HCT116 (cell line): ENCODE data around the gene ANKRD10. TPM values are rescaled to one million over a fixed set of nuclear protein-coding genes. Genes with fewer than 3 reads are reported as not detected.

ENCODE experiments used
- ATAC-seq: fragments of 200-7000 bp; cut with Tn5 transposase; 2 replicates; pipeline ENCODE4 v1.9.1; 2020; ENCODE audit warnings: mild to moderate bottlenecking, moderate library complexity
- BruUV-seq: library from RNA; stranded (reverse); fragments of 400-500 nt; replicated peaks from 2 replicates; lab custom pipeline; 2021; lab: Mats Ljungman, UMichigan
- CTCF ChIA-PET: fragments of 300-600 bp; sonication (Branson Sonifier 250); formaldehyde crosslinking; loops from one replicate; lab custom pipeline; 2021; ENCODE audit warnings: antibody characterized with exemption; lab: Charles Lee
- POLR2A ChIA-PET: fragments of 300-600, 350-600 bp; sonication (Branson Sonifier 250); formaldehyde crosslinking; loops from one replicate; lab custom pipeline; 2021; ENCODE audit warnings: antibody characterized with exemption; lab: Charles Lee
- RAD21 ChIA-PET, 2 experiments: fragments of 300-600 bp; sonication (Branson Sonifier 250); formaldehyde crosslinking; loops; one replicate each; lab custom pipeline; 2023; ENCODE audit warnings: low total read pairs in 2 of 2; ENCODE audit not compliant: uncharacterized antibody in 2 of 2, unreplicated experiment in 2 of 2, low non-redundant PET in 1 of 2; lab: Charles Lee
- DNase-seq: peaks from one replicate; pipeline ENCODE4 v3.0.0-alpha.2; 2010; ENCODE audit warnings: low read depth, low spot score
- H2AFZ ChIP-seq: fragments of 200-600 bp; shearing (Covaris generic), sonication (generic); 2 replicates; pipeline ENCODE4 v1.6.1; 2017; ENCODE audit warnings: low read depth, mixed run types, mixed read lengths, antibody characterized with exemption, low read length; ENCODE audit not compliant: poor library complexity, severe bottlenecking
- H3K27ac ChIP-seq: 2 replicates; pipeline ENCODE4 v1.5.1; 2012; ENCODE audit warnings: low read depth, low read length
- H3K27me3 ChIP-seq: fragments of 200-600 bp; sonication (generic); 2 replicates; pipeline ENCODE4 v1.6.1; 2016; ENCODE audit warnings: mixed run types, low read length, mixed read lengths; ENCODE audit not compliant: insufficient read depth
- H3K36me3 ChIP-seq, 2 experiments: fragments of 200-500 bp in 1 of 2; fragments of 200-600 bp in 1 of 2; sonication (Bioruptor generic) in 1 of 2; sonication (generic) in 1 of 2; 2 replicates each; pipeline versions ENCODE4 v1.5.1 to v1.6.1; 2014 to 2016; ENCODE audit warnings: low read length in 2 of 2, inconsistent platforms in 1 of 2, mixed read lengths in 1 of 2, mixed run types in 1 of 2; ENCODE audit not compliant: insufficient read depth in 2 of 2, control insufficient read depth in 1 of 2
- H3K4me1 ChIP-seq, 2 experiments: fragments of 200-600 bp in 1 of 2; sonication (generic) in 1 of 2; 2 replicates each; pipeline versions ENCODE4 v1.5.1 to v1.6.1; 2012 to 2017; ENCODE audit warnings: low read length in 2 of 2, inconsistent platforms in 1 of 2, mild to moderate bottlenecking in 1 of 2, mixed read lengths in 1 of 2, mixed run types in 1 of 2, moderate library complexity in 1 of 2; ENCODE audit not compliant: insufficient read depth in 2 of 2, control insufficient read depth in 1 of 2
- H3K4me2 ChIP-seq: fragments of 200-600 bp; sonication (generic); 2 replicates; pipeline ENCODE4 v1.6.1; 2017; ENCODE audit warnings: mixed run types, low read length, mixed read lengths
- H3K4me3 ChIP-seq, 2 experiments: fragments of 200-600 bp in 1 of 2; sonication (generic) in 1 of 2; replicated peaks in 1 of 2; 2 replicates each; pipeline ENCODE4 v1.5.1; 2011 to 2016; ENCODE audit warnings: low read length in 2 of 2, control low read depth in 1 of 2, low read depth in 1 of 2, mild to moderate bottlenecking in 1 of 2, mixed read lengths in 1 of 2, mixed run types in 1 of 2
- H3K79me2 ChIP-seq: fragments of 200-600 bp; sonication (generic); 2 replicates; pipeline ENCODE4 v1.6.1; 2017; ENCODE audit warnings: mild to moderate bottlenecking, mixed run types, low read length, moderate library complexity, mixed read lengths; ENCODE audit not compliant: insufficient read depth
- H3K9ac ChIP-seq: fragments of 200-600 bp; sonication (generic); 2 replicates; pipeline ENCODE4 v1.6.1; 2016; ENCODE audit warnings: low read length, mixed read lengths
- H3K9me2 ChIP-seq: fragments of 200-600 bp; sonication (generic), shearing (Covaris generic); 2 replicates; pipeline ENCODE4 v1.6.1; 2017; ENCODE audit warnings: mixed run types, mild to moderate bottlenecking, moderate library complexity; ENCODE audit not compliant: insufficient read depth
- H3K9me3 ChIP-seq, 2 experiments: fragments of 200-500 bp in 1 of 2; fragments of 200-600 bp in 1 of 2; sonication (Bioruptor generic) in 1 of 2; sonication (generic) in 1 of 2; 2 replicates each; pipeline ENCODE4 v1.6.1; 2014 to 2017; ENCODE audit warnings: low read length in 2 of 2, mixed read lengths in 2 of 2, inconsistent platforms in 1 of 2, low read depth in 1 of 2, mild to moderate bottlenecking in 1 of 2, mixed run types in 1 of 2, moderate library complexity in 1 of 2; ENCODE audit not compliant: control insufficient read depth in 1 of 2, insufficient read depth in 1 of 2
- H4K20me1 ChIP-seq: fragments of 200-600 bp; sonication (generic), shearing (Covaris generic); 2 replicates; pipeline ENCODE4 v1.6.1; 2017; ENCODE audit warnings: mixed run types, mild to moderate bottlenecking, moderate library complexity; ENCODE audit not compliant: insufficient read depth
- CBX3 ChIP-seq: IDR thresholded peaks from 2 replicates; pipeline ENCODE4 v1.6.1; 2012; ENCODE audit warnings: low read depth
- EGR1 ChIP-seq: IDR thresholded peaks from 2 replicates; pipeline ENCODE4 v1.6.1; 2012; ENCODE audit warnings: low read depth
- ELF1 ChIP-seq: IDR thresholded peaks from 2 replicates; pipeline ENCODE4 v1.6.1; 2012; ENCODE audit warnings: low read depth, borderline replicate concordance
- EZH2 ChIP-seq: fragments of 200-600 bp; sonication (generic); IDR thresholded peaks from 2 replicates; pipeline ENCODE4 v1.6.1; 2017; ENCODE audit warnings: antibody characterized with exemption, mixed run types
- JUND ChIP-seq: IDR thresholded peaks from 2 replicates; pipeline ENCODE4 v1.6.1; 2012
- POLR2AphosphoS5 ChIP-seq: IDR thresholded peaks from 2 replicates; pipeline ENCODE4 v1.6.1; 2011; ENCODE audit warnings: mild to moderate bottlenecking, low read depth, low read length, moderate library complexity
- RAD21 ChIP-seq: IDR thresholded peaks from 2 replicates; pipeline ENCODE4 v1.6.1; 2012; ENCODE audit warnings: low read depth, mild to moderate bottlenecking
- SIN3A ChIP-seq: IDR thresholded peaks from 2 replicates; pipeline ENCODE4 v1.6.1; 2012; ENCODE audit warnings: low read depth
- SP1 ChIP-seq: IDR thresholded peaks from 2 replicates; pipeline ENCODE4 v1.6.1; 2012; ENCODE audit warnings: low read depth
- SRF ChIP-seq: IDR thresholded peaks from 2 replicates; pipeline ENCODE4 v1.6.1; 2012; ENCODE audit warnings: low read depth
- TCF7L2 ChIP-seq: IDR thresholded peaks from 2 replicates; pipeline ENCODE4 v1.7.0; 2011; ENCODE audit warnings: borderline replicate concordance, inconsistent platforms; ENCODE audit not compliant: insufficient read depth, insufficient read length; ENCODE audit errors: extremely low read depth
- YY1 ChIP-seq: IDR thresholded peaks from 2 replicates; pipeline ENCODE4 v1.6.1; 2011; ENCODE audit warnings: low read length, low read depth, moderate library complexity, mild to moderate bottlenecking; ENCODE audit not compliant: insufficient replicate concordance; ENCODE audit errors: extremely low read depth
- intact Hi-C: fragments of 100-400 bp; cut with micrococcal nuclease; formaldehyde crosslinking; loops from 2 replicates; pipeline ENCODE4 v1.10.0; 2022
- total RNA-seq: library from RNA; stranded (reverse); gene quantifications from one replicate; pipeline ENCODE4 v1.2.1, GENCODE V29; 2021; ENCODE audit not compliant: unreplicated experiment
- TF ChIP-seq, protein P1 (sequence below): IDR thresholded peaks from 2 replicates; pipeline ENCODE4 v1.6.1; 2012
- TF ChIP-seq, protein P2 (sequence below): IDR thresholded peaks from 2 replicates; pipeline ENCODE4 v1.6.1; 2012
- TF ChIP-seq, protein P3 (sequence below): IDR thresholded peaks from 2 replicates; pipeline ENCODE4 v1.6.1; 2012; ENCODE audit warnings: low read depth

ANKRD10 gene
- total RNA-seq, 1 experiment from 2014 or later: 173 TPM

DNA sequence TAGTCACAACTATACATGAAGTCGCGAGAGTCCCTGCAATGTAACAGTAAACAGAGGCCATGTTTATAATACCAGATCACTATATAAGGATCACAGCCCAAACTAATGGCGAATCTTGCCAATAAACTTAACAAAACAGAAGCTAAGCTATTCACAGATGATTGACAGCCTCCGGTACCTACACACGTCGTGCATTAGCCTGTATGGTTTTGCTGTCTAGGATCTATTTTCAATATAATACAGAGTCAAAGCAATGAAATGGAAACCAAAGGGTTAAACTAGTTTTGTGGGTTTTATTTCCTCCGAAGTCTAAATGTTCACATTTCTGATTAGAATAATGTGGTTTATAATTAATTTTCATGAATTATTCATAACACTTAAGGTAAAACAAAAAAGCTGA, 10.1 kb downstream of the ANKRD10 start:
- DNase-seq: no peak
- H3K4me2 ChIP-seq: no peak overlapping the region
- CTCF ChIA-PET: interaction anchor here (1.8 kb wide), 1 partner anchor 11 kb away, joined by 11 read pairs; no protein-coding TSS in a partner anchor
- peaks cover 63% of the 10 kb centered on the region for H4K20me1 ChIP-seq
- H3K9me2 ChIP-seq: no peaks in the 10 kb centered on the region
- RAD21 ChIA-PET: no interaction called here
- H3K9me3 ChIP-seq: no peaks in the 10 kb centered on the region
- H2AFZ ChIP-seq: no peak overlapping the region
- POLR2A ChIA-PET: no interaction called here
- intact Hi-C loops: no loop called here
- H3K36me3 ChIP-seq: peaks cover 43 to 79% of the 10 kb centered on the region in 2 experiments
- no peak for TF ChIP-seq EGR1
- TF ChIP-seq, protein P1, sequence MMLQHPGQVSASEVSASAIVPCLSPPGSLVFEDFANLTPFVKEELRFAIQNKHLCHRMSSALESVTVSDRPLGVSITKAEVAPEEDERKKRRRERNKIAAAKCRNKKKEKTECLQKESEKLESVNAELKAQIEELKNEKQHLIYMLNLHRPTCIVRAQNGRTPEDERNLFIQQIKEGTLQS: no peak
- TF ChIP-seq TCF7L2: no peak
- TF ChIP-seq EZH2: no peak
- TF ChIP-seq, protein P2, sequence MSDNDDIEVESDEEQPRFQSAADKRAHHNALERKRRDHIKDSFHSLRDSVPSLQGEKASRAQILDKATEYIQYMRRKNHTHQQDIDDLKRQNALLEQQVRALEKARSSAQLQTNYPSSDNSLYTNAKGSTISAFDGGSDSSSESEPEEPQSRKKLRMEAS: no peak
- TF ChIP-seq SRF: no peak
- TF ChIP-seq ELF1: no peak
- TF ChIP-seq SP1: no peak
- no peak for TF ChIP-seq SIN3A
- TF ChIP-seq YY1: no peak
- no peak overlapping the region for H3K9ac ChIP-seq
- H3K27ac ChIP-seq: no peak overlapping the region
- no peak overlapping the region for H3K4me3 ChIP-seq
- peaks cover 100% of the 10 kb centered on the region for H3K79me2 ChIP-seq
- ATAC-seq: no peak
- peaks cover 28 to 36% of the 10 kb centered on the region in 2 experiments for H3K4me1 ChIP-seq
- no peaks in the 10 kb centered on the region for H3K27me3 ChIP-seq
- no TSS peak for BruUV-seq

DNA sequence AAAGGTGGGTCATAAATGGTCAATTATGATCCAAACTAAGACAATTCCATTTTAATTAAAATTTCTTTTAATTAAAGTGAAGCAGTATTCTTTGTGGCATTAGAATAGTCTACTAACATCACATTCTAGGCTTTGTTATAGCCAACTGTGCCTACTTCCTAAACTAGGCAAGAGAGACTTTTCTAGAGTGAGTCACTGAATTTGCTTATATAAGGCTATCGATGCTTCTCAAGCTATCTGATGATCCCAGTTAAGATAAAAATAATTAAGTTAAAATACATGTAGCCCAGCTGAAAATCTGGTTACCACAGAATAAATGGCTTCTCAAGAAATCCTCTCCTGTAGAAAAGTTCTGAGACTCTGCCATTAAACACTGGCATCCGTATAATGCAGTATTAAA, 12.5 kb downstream of the ANKRD10 start:
- no peak overlapping the region for H3K4me2 ChIP-seq
- H3K9me3 ChIP-seq: no peaks in the 10 kb centered on the region
- intact Hi-C loops: no loop called here
- peaks cover 8 to 12% of the 10 kb centered on the region in 2 experiments for H3K4me1 ChIP-seq
- peaks cover 99% of the 10 kb centered on the region for H3K79me2 ChIP-seq
- TF ChIP-seq, protein P3, sequence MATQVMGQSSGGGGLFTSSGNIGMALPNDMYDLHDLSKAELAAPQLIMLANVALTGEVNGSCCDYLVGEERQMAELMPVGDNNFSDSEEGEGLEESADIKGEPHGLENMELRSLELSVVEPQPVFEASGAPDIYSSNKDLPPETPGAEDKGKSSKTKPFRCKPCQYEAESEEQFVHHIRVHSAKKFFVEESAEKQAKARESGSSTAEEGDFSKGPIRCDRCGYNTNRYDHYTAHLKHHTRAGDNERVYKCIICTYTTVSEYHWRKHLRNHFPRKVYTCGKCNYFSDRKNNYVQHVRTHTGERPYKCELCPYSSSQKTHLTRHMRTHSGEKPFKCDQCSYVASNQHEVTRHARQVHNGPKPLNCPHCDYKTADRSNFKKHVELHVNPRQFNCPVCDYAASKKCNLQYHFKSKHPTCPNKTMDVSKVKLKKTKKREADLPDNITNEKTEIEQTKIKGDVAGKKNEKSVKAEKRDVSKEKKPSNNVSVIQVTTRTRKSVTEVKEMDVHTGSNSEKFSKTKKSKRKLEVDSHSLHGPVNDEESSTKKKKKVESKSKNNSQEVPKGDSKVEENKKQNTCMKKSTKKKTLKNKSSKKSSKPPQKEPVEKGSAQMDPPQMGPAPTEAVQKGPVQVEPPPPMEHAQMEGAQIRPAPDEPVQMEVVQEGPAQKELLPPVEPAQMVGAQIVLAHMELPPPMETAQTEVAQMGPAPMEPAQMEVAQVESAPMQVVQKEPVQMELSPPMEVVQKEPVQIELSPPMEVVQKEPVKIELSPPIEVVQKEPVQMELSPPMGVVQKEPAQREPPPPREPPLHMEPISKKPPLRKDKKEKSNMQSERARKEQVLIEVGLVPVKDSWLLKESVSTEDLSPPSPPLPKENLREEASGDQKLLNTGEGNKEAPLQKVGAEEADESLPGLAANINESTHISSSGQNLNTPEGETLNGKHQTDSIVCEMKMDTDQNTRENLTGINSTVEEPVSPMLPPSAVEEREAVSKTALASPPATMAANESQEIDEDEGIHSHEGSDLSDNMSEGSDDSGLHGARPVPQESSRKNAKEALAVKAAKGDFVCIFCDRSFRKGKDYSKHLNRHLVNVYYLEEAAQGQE: no peak
- no peak for TF ChIP-seq SRF
- TF ChIP-seq CBX3: no peak
- TF ChIP-seq RAD21: no peak
- no peak for TF ChIP-seq POLR2AphosphoS5
- TF ChIP-seq JUND: no peak
- H3K36me3 ChIP-seq: peaks cover 55 to 76% of the 10 kb centered on the region in 2 experiments
- ChIA-PET CTCF (interaction anchor here (0.6 to 1.9 kb wide), 2 partner anchors 13 to 164 kb away, joined by 4 to 6 read pairs; partner anchors contain the start of gene ANKRD10), RAD21 (no interaction called here), POLR2A (no interaction called here)
- no peak overlapping the region for H3K27ac ChIP-seq
- BruUV-seq: no TSS peak
- no peak overlapping the region for H3K4me3 ChIP-seq
- DNase-seq (no peak), ATAC-seq (no peak)
- no peak overlapping the region for H3K9ac ChIP-seq
- H2AFZ ChIP-seq: no peak overlapping the region
- H3K9me2 ChIP-seq: no peaks in the 10 kb centered on the region
- H3K27me3 ChIP-seq: no peaks in the 10 kb centered on the region
- H4K20me1 ChIP-seq: peaks cover 59% of the 10 kb centered on the region
